HCT116 (cell line): ENCODE data around the gene RPL13. TPM values are rescaled to one million over a fixed set of nuclear protein-coding genes. Genes with fewer than 3 reads are reported as not detected.

Source experiments
- ATAC-seq: fragments of 200-7000 bp; cut with Tn5 transposase; 2 replicates; pipeline ENCODE4 v1.9.1; 2020; ENCODE audit warnings: mild to moderate bottlenecking, moderate library complexity
- BruUV-seq: library from RNA; stranded (reverse); fragments of 400-500 nt; replicated peaks from 2 replicates; lab custom pipeline; 2021; lab: Mats Ljungman, UMichigan
- CTCF ChIA-PET: fragments of 300-600 bp; sonication (Branson Sonifier 250); formaldehyde crosslinking; loops from one replicate; lab custom pipeline; 2021; ENCODE audit warnings: antibody characterized with exemption; lab: Charles Lee
- POLR2A ChIA-PET: fragments of 300-600, 350-600 bp; sonication (Branson Sonifier 250); formaldehyde crosslinking; loops from one replicate; lab custom pipeline; 2021; ENCODE audit warnings: antibody characterized with exemption; lab: Charles Lee
- RAD21 ChIA-PET, 2 experiments: fragments of 300-600 bp; sonication (Branson Sonifier 250); formaldehyde crosslinking; loops; one replicate each; lab custom pipeline; 2023; ENCODE audit warnings: low total read pairs in 2 of 2; ENCODE audit not compliant: uncharacterized antibody in 2 of 2, unreplicated experiment in 2 of 2, low non-redundant PET in 1 of 2; lab: Charles Lee
- DNase-seq: peaks from one replicate; pipeline ENCODE4 v3.0.0-alpha.2; 2010; ENCODE audit warnings: low read depth, low spot score
- H2AFZ ChIP-seq: fragments of 200-600 bp; shearing (Covaris generic), sonication (generic); 2 replicates; pipeline ENCODE4 v1.6.1; 2017; ENCODE audit warnings: low read depth, mixed run types, mixed read lengths, antibody characterized with exemption, low read length; ENCODE audit not compliant: poor library complexity, severe bottlenecking
- H3K27ac ChIP-seq: 2 replicates; pipeline ENCODE4 v1.5.1; 2012; ENCODE audit warnings: low read depth, low read length
- H3K27me3 ChIP-seq: fragments of 200-600 bp; sonication (generic); 2 replicates; pipeline ENCODE4 v1.6.1; 2016; ENCODE audit warnings: mixed run types, low read length, mixed read lengths; ENCODE audit not compliant: insufficient read depth
- H3K36me3 ChIP-seq, 2 experiments: fragments of 200-500 bp in 1 of 2; fragments of 200-600 bp in 1 of 2; sonication (Bioruptor generic) in 1 of 2; sonication (generic) in 1 of 2; 2 replicates each; pipeline versions ENCODE4 v1.5.1 to v1.6.1; 2014 to 2016; ENCODE audit warnings: low read length in 2 of 2, inconsistent platforms in 1 of 2, mixed read lengths in 1 of 2, mixed run types in 1 of 2; ENCODE audit not compliant: insufficient read depth in 2 of 2, control insufficient read depth in 1 of 2
- H3K4me1 ChIP-seq, 2 experiments: fragments of 200-600 bp in 1 of 2; sonication (generic) in 1 of 2; 2 replicates each; pipeline versions ENCODE4 v1.5.1 to v1.6.1; 2012 to 2017; ENCODE audit warnings: low read length in 2 of 2, inconsistent platforms in 1 of 2, mild to moderate bottlenecking in 1 of 2, mixed read lengths in 1 of 2, mixed run types in 1 of 2, moderate library complexity in 1 of 2; ENCODE audit not compliant: insufficient read depth in 2 of 2, control insufficient read depth in 1 of 2
- H3K4me2 ChIP-seq: fragments of 200-600 bp; sonication (generic); 2 replicates; pipeline ENCODE4 v1.6.1; 2017; ENCODE audit warnings: mixed run types, low read length, mixed read lengths
- H3K4me3 ChIP-seq, 2 experiments: fragments of 200-600 bp in 1 of 2; sonication (generic) in 1 of 2; replicated peaks in 1 of 2; 2 replicates each; pipeline ENCODE4 v1.5.1; 2011 to 2016; ENCODE audit warnings: low read length in 2 of 2, control low read depth in 1 of 2, low read depth in 1 of 2, mild to moderate bottlenecking in 1 of 2, mixed read lengths in 1 of 2, mixed run types in 1 of 2
- H3K79me2 ChIP-seq: fragments of 200-600 bp; sonication (generic); 2 replicates; pipeline ENCODE4 v1.6.1; 2017; ENCODE audit warnings: mild to moderate bottlenecking, mixed run types, low read length, moderate library complexity, mixed read lengths; ENCODE audit not compliant: insufficient read depth
- H3K9ac ChIP-seq: fragments of 200-600 bp; sonication (generic); 2 replicates; pipeline ENCODE4 v1.6.1; 2016; ENCODE audit warnings: low read length, mixed read lengths
- H3K9me2 ChIP-seq: fragments of 200-600 bp; sonication (generic), shearing (Covaris generic); 2 replicates; pipeline ENCODE4 v1.6.1; 2017; ENCODE audit warnings: mixed run types, mild to moderate bottlenecking, moderate library complexity; ENCODE audit not compliant: insufficient read depth
- H3K9me3 ChIP-seq, 2 experiments: fragments of 200-500 bp in 1 of 2; fragments of 200-600 bp in 1 of 2; sonication (Bioruptor generic) in 1 of 2; sonication (generic) in 1 of 2; 2 replicates each; pipeline ENCODE4 v1.6.1; 2014 to 2017; ENCODE audit warnings: low read length in 2 of 2, mixed read lengths in 2 of 2, inconsistent platforms in 1 of 2, low read depth in 1 of 2, mild to moderate bottlenecking in 1 of 2, mixed run types in 1 of 2, moderate library complexity in 1 of 2; ENCODE audit not compliant: control insufficient read depth in 1 of 2, insufficient read depth in 1 of 2
- H4K20me1 ChIP-seq: fragments of 200-600 bp; sonication (generic), shearing (Covaris generic); 2 replicates; pipeline ENCODE4 v1.6.1; 2017; ENCODE audit warnings: mixed run types, mild to moderate bottlenecking, moderate library complexity; ENCODE audit not compliant: insufficient read depth
- CBX3 ChIP-seq: IDR thresholded peaks from 2 replicates; pipeline ENCODE4 v1.6.1; 2012; ENCODE audit warnings: low read depth
- EZH2 ChIP-seq: fragments of 200-600 bp; sonication (generic); IDR thresholded peaks from 2 replicates; pipeline ENCODE4 v1.6.1; 2017; ENCODE audit warnings: antibody characterized with exemption, mixed run types
- EZH2phosphoT487 ChIP-seq: fragments of 200-600 bp; IDR thresholded peaks from 2 replicates; pipeline ENCODE4 v1.6.1; 2018; ENCODE audit warnings: antibody characterized with exemption, borderline replicate concordance
- FOSL1 ChIP-seq: IDR thresholded peaks from 2 replicates; pipeline ENCODE4 v1.6.1; 2012; ENCODE audit warnings: low read depth
- JUND ChIP-seq: IDR thresholded peaks from 2 replicates; pipeline ENCODE4 v1.6.1; 2012
- POLR2A ChIP-seq: IDR thresholded peaks from 2 replicates; pipeline ENCODE4 v1.7.0; 2011; ENCODE audit warnings: borderline replicate concordance; ENCODE audit not compliant: insufficient read depth, insufficient read length; ENCODE audit errors: extremely low read depth
- POLR2AphosphoS5 ChIP-seq: IDR thresholded peaks from 2 replicates; pipeline ENCODE4 v1.6.1; 2011; ENCODE audit warnings: mild to moderate bottlenecking, low read depth, low read length, moderate library complexity
- RAD21 ChIP-seq: IDR thresholded peaks from 2 replicates; pipeline ENCODE4 v1.6.1; 2012; ENCODE audit warnings: low read depth, mild to moderate bottlenecking
- SIN3A ChIP-seq: IDR thresholded peaks from 2 replicates; pipeline ENCODE4 v1.6.1; 2012; ENCODE audit warnings: low read depth
- SP1 ChIP-seq: IDR thresholded peaks from 2 replicates; pipeline ENCODE4 v1.6.1; 2012; ENCODE audit warnings: low read depth
- SRF ChIP-seq: IDR thresholded peaks from 2 replicates; pipeline ENCODE4 v1.6.1; 2012; ENCODE audit warnings: low read depth
- TCF7L2 ChIP-seq: IDR thresholded peaks from 2 replicates; pipeline ENCODE4 v1.7.0; 2011; ENCODE audit warnings: borderline replicate concordance, inconsistent platforms; ENCODE audit not compliant: insufficient read depth, insufficient read length; ENCODE audit errors: extremely low read depth
- YY1 ChIP-seq: IDR thresholded peaks from 2 replicates; pipeline ENCODE4 v1.6.1; 2011; ENCODE audit warnings: low read length, low read depth, moderate library complexity, mild to moderate bottlenecking; ENCODE audit not compliant: insufficient replicate concordance; ENCODE audit errors: extremely low read depth
- ZFX ChIP-seq: fragments of 450-650 bp; IDR thresholded peaks from 2 replicates; pipeline ENCODE4 v1.6.1; 2017
- intact Hi-C: fragments of 100-400 bp; cut with micrococcal nuclease; formaldehyde crosslinking; loops from 2 replicates; pipeline ENCODE4 v1.10.0; 2022
- total RNA-seq: library from RNA; stranded (reverse); gene quantifications from one replicate; pipeline ENCODE4 v1.2.1, GENCODE V29; 2021; ENCODE audit not compliant: unreplicated experiment
- TF ChIP-seq, protein P1 (sequence below): IDR thresholded peaks from 2 replicates; pipeline ENCODE4 v1.6.1; 2012; ENCODE audit warnings: low read depth
- TF ChIP-seq, protein P2 (sequence below): IDR thresholded peaks from 2 replicates; pipeline ENCODE4 v1.6.1; 2011; ENCODE audit warnings: mild to moderate bottlenecking, low read length, moderate library complexity; ENCODE audit not compliant: insufficient replicate concordance; ENCODE audit errors: extremely low read depth
- TF ChIP-seq, protein P3 (sequence below), 3 experiments: fragments of 200-600 bp in 1 of 3; sonication (generic) in 1 of 3; IDR thresholded peaks in 2 of 3; conservative IDR thresholded peaks in 1 of 3; 2 replicates each; pipeline ENCODE4 v1.5.1; 2012 to 2017; ENCODE audit warnings: low read depth in 2 of 3, low read length in 2 of 3, antibody characterized with exemption in 1 of 3, borderline replicate concordance in 1 of 3, control low read depth in 1 of 3, mild to moderate bottlenecking in 1 of 3, mixed read lengths in 1 of 3, mixed run types in 1 of 3, moderate library complexity in 1 of 3; ENCODE audit not compliant: insufficient read depth in 1 of 3
- TF ChIP-seq, protein P4 (sequence below): IDR thresholded peaks from 2 replicates; pipeline ENCODE4 v1.6.1; 2012
- TF ChIP-seq, protein P5 (sequence below): IDR thresholded peaks from 2 replicates; pipeline ENCODE4 v1.6.1; 2012

The RPL13 gene
- total RNA-seq, 1 experiment from 2014 or later: 4,404 TPM

DNA sequence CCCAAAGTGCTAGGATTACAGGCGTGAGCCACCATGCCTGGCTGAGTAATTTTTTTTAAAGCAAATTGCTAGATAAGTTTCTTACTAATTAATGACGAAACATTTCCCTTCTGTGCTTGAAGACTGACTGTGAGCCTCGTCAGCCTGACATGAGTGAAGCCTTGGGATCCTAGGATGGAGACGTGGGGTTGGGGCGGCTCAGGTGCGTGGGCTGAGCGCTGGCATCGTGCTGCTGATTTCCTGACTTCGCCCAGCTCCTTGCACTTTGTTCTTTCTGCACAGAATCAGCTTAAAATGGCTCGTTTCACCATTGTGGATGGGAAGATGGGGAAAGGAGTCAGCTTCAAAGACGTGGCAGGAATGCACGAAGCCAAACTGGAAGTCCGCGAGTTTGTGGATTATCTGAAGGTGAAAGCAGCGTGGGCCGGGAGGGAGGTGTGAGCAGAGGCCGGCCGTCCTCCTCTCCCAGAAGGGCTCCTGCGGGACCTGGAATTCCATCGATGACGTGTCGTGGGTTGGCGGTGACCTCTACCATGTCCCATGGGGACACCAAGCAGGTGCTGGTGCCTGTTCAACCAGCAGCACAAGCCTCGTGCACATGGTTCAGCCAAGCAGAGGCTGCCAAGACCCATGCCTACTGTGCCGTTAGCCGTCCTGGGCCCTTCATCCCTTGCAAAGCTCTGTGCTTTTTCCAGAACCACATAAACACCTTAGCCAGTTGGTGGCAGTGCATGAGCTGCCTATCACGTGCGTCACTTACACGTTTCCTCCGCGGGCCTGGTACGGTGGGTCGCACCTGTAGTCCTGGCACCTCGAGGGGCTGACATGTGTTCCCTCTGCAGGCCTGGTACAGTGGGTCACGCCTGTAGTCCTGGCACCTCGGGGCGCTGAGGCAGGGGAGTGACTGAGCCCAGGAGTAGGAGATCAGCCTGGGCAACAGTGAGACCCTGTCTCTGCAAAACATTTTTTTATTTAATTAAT is 29.8 kb upstream of the RPL13 start:
- H3K27ac ChIP-seq: no peak overlapping the region
- ATAC-seq (no peak), DNase-seq (no peak)
- 0 out of 2 replicates have a peak, but pooled peaks cover 5% of the 10 kb centered on the region for H4K20me1 ChIP-seq
- H3K36me3 ChIP-seq: peaks cover 62 to 69% of the 10 kb centered on the region in 2 experiments
- no peak overlapping the region for H2AFZ ChIP-seq
- H3K27me3 ChIP-seq: no peaks in the 10 kb centered on the region
- ChIA-PET POLR2A (no interaction called here), RAD21 (no interaction called here), CTCF (no interaction called here)
- H3K9me3 ChIP-seq: no peaks in the 10 kb centered on the region
- BruUV-seq: no TSS peak
- peaks cover 19% of the 10 kb centered on the region; the same call in 1 of the 2 replicates for H3K79me2 ChIP-seq
- H3K9me2 ChIP-seq: no peaks in the 10 kb centered on the region
- no peaks in the 10 kb centered on the region for H3K4me1 ChIP-seq
- no peak overlapping the region for H3K4me2 ChIP-seq
- H3K4me3 ChIP-seq: no peak overlapping the region
- intact Hi-C loops: no loop called here
- H3K9ac ChIP-seq: no peak overlapping the region
- TF ChIP-seq, protein P1, sequence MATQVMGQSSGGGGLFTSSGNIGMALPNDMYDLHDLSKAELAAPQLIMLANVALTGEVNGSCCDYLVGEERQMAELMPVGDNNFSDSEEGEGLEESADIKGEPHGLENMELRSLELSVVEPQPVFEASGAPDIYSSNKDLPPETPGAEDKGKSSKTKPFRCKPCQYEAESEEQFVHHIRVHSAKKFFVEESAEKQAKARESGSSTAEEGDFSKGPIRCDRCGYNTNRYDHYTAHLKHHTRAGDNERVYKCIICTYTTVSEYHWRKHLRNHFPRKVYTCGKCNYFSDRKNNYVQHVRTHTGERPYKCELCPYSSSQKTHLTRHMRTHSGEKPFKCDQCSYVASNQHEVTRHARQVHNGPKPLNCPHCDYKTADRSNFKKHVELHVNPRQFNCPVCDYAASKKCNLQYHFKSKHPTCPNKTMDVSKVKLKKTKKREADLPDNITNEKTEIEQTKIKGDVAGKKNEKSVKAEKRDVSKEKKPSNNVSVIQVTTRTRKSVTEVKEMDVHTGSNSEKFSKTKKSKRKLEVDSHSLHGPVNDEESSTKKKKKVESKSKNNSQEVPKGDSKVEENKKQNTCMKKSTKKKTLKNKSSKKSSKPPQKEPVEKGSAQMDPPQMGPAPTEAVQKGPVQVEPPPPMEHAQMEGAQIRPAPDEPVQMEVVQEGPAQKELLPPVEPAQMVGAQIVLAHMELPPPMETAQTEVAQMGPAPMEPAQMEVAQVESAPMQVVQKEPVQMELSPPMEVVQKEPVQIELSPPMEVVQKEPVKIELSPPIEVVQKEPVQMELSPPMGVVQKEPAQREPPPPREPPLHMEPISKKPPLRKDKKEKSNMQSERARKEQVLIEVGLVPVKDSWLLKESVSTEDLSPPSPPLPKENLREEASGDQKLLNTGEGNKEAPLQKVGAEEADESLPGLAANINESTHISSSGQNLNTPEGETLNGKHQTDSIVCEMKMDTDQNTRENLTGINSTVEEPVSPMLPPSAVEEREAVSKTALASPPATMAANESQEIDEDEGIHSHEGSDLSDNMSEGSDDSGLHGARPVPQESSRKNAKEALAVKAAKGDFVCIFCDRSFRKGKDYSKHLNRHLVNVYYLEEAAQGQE: no peak
- TF ChIP-seq EZH2: no peak
- no peak for TF ChIP-seq SP1
- no peak for TF ChIP-seq POLR2AphosphoS5
- no peak for TF ChIP-seq ZFX
- no peak for TF ChIP-seq SIN3A
- TF ChIP-seq, protein P2, sequence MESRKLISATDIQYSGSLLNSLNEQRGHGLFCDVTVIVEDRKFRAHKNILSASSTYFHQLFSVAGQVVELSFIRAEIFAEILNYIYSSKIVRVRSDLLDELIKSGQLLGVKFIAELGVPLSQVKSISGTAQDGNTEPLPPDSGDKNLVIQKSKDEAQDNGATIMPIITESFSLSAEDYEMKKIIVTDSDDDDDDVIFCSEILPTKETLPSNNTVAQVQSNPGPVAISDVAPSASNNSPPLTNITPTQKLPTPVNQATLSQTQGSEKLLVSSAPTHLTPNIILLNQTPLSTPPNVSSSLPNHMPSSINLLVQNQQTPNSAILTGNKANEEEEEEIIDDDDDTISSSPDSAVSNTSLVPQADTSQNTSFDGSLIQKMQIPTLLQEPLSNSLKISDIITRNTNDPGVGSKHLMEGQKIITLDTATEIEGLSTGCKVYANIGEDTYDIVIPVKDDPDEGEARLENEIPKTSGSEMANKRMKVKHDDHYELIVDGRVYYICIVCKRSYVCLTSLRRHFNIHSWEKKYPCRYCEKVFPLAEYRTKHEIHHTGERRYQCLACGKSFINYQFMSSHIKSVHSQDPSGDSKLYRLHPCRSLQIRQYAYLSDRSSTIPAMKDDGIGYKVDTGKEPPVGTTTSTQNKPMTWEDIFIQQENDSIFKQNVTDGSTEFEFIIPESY: no peak
- TF ChIP-seq EZH2phosphoT487: no peak
- no peak for TF ChIP-seq SRF
- no peak for TF ChIP-seq YY1
- no peak for TF ChIP-seq RAD21
- TF ChIP-seq TCF7L2: no peak
- TF ChIP-seq FOSL1: no peak
- TF ChIP-seq POLR2A: no peak
- no peak for TF ChIP-seq JUND
- TF ChIP-seq, protein P3, sequence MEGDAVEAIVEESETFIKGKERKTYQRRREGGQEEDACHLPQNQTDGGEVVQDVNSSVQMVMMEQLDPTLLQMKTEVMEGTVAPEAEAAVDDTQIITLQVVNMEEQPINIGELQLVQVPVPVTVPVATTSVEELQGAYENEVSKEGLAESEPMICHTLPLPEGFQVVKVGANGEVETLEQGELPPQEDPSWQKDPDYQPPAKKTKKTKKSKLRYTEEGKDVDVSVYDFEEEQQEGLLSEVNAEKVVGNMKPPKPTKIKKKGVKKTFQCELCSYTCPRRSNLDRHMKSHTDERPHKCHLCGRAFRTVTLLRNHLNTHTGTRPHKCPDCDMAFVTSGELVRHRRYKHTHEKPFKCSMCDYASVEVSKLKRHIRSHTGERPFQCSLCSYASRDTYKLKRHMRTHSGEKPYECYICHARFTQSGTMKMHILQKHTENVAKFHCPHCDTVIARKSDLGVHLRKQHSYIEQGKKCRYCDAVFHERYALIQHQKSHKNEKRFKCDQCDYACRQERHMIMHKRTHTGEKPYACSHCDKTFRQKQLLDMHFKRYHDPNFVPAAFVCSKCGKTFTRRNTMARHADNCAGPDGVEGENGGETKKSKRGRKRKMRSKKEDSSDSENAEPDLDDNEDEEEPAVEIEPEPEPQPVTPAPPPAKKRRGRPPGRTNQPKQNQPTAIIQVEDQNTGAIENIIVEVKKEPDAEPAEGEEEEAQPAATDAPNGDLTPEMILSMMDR (IDR thresholded peaks at IDR 0.05 in 2 of 3, conservative IDR thresholded peaks at IDR 0.05 in 1 of 3; ENCODE audit: borderline replicate concordance in 1 of 3, insufficient read depth in 1 of 3, low read depth in 2 of 3, low read length in 2 of 3): no peak
- TF ChIP-seq CBX3: no peak
- TF ChIP-seq, protein P4, sequence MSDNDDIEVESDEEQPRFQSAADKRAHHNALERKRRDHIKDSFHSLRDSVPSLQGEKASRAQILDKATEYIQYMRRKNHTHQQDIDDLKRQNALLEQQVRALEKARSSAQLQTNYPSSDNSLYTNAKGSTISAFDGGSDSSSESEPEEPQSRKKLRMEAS: no peak
- TF ChIP-seq, protein P5, sequence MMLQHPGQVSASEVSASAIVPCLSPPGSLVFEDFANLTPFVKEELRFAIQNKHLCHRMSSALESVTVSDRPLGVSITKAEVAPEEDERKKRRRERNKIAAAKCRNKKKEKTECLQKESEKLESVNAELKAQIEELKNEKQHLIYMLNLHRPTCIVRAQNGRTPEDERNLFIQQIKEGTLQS: no peak
